HG03039 (cell line): ENCODE measurements around the gene TNFRSF14.
"Not testable (repeated sequence)": the region's sequence is repeated elsewhere in the genome, so short reads cannot be mapped to it uniquely, and the experiment has no call there.

ENCODE experiments used
- ATAC-seq: cut with Tn5 transposase; IDR thresholded peaks from one replicate; pipeline ENCODE4 v1.9.1; 2021; ENCODE audit warnings: mild to moderate bottlenecking, moderate library complexity; ENCODE audit not compliant: unreplicated experiment

TNFRSF14 gene

GRCh38 chr1:2538376-2538775 is 17.8 kb upstream of the TNFRSF14 start:
- ATAC-seq = no peak

- no peak for ATAC-seq
These were observed 17.3 kb upstream of the TNFRSF14 start for GRCh38 chr1:2538872-2539271.

DNA sequence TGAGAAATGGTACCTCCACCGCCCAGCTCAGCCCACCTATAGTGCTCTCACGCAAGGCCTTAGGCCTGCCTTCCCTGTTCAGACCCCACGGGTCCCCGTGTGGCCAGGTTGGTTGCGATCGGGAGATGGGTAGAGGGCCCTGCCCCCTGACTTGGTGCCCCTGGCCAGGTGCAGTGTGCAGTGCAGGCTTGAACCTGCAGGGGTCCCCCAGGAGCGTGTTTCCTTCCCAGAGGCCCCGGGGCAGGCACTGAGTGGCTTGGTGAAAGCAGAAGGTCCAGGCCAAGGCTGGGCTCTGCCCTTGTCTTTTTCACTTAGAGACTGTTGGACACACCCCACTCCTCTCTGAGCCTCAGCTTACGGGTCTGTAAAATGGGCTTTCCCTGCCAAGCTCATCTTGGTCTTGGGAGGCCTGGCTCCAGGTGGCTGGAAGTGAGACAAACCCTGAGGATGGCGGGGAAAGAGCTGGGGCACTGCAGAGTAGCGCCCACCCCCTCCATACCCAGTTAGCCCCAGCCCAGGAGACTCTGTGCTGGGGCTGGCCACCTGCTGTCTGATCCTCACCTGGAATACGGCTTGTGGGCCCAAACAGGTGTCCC is 16.8 kb upstream of the TNFRSF14 start:
- ATAC-seq = no peak

- no peak for ATAC-seq
These were observed 15.2 kb upstream of the TNFRSF14 start for GRCh38 chr1:2540816-2541492.

DNA sequence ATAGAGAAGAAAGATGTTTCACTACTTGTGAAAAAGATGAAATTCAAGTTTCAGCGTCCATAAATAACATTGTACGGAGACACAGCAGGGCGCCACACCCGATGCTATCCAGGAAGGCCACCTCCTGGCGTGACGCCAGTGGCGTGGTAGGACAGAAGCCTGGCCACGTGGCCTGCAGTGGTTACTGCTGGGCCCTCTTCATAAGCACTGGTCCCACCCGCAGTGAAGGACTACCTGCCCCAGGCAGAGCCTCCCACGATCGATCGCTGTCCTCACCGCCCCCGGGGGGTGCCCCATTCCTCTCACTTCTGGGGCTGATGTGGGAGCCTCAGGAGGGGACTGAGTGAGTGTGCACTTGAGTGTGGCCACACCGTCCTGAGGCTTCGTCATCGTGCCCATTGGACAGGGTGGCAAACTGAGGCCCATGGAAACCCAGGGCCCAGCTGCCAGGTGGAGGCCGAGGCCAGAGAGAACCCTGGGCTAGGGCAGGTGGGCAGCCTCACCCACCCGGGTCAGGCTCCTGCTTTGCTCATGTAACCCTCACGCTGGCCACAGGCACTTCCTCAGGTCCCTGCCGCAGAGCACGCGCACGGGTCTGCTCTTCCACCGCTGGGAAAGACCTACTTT is 14.4 kb upstream of the TNFRSF14 start:
- no peak for ATAC-seq

- ATAC-seq = no peak
These were observed 13.8 kb upstream of the TNFRSF14 start for GRCh38 chr1:2542246-2542915.

DNA sequence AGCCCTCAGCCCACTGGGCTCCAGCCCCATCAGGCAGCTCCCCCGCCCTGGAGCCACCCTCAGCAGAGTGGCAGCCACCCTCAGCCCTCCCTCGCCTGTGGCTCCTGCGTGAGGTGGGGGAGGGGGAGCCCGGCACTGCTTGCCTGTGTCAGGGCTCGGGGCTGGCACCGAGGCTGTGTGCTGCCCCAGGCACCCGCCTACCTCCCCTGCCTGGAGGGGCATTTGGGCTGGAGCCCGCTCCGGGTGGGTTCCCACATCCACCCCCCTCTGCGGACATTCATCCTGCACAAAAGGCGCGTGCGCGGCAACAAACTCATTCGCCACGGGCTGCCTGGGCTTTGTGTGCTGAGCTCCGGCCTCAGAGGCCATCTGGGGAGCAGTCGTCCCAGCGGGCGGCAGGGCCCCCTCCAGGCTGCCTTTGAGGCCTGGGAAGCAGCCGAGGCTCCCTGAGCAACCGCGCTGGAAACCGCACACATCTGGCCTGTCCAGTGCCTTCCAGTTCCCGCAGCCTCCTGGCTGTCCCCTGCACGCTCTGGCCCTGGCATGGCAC is 12.6 kb upstream of the TNFRSF14 start:
- no peak for ATAC-seq

DNA sequence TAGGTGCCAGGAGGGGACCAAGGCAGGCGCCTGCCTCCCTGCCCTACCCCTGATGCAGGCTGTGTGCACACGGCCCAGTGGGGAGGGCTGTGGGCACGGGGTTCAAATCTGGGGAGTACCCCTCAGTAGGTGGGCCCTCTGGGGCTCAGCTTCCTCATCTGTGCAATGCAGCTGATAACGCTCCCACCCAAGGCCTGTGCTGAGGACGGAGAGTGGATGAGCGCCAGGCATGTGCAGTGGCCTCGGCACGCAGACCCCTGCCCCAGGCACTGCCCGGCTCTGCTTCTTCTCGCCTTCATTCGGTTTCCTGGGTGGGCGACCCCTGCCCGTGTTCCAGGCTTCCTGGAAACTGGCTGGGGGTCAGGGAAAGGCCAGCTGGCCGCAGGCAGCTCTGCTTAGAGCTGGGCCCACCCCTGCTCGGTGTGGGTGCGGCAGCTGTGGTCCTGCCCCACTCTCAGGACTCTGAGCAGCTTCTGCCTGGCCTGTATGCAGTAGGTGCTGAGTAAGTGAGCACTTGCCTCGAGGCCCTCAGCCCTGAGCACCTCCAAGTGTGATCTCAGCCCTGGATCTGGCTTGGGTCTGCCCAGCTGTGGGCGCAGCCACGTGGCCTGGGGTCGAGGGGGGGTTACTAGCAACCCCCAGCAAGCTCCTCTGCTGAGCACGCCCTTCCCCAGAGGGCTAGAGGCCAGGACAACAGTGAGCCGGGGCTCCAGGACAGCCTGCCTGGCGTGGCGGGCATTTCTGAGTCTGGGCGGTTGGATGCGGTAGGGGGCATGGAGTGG is 11.9 kb upstream of the TNFRSF14 start:
- no peak for ATAC-seq

GRCh38 chr1:2544875-2545640 is 11.1 kb upstream of the TNFRSF14 start:
- no peak for ATAC-seq

GRCh38 chr1:2545754-2546514 is 10.2 kb upstream of the TNFRSF14 start:
- peak; percentile 28 for ATAC-seq

- peak; percentile 20 for ATAC-seq
These were observed 9.5 kb upstream of the TNFRSF14 start for GRCh38 chr1:2546515-2547209.

DNA sequence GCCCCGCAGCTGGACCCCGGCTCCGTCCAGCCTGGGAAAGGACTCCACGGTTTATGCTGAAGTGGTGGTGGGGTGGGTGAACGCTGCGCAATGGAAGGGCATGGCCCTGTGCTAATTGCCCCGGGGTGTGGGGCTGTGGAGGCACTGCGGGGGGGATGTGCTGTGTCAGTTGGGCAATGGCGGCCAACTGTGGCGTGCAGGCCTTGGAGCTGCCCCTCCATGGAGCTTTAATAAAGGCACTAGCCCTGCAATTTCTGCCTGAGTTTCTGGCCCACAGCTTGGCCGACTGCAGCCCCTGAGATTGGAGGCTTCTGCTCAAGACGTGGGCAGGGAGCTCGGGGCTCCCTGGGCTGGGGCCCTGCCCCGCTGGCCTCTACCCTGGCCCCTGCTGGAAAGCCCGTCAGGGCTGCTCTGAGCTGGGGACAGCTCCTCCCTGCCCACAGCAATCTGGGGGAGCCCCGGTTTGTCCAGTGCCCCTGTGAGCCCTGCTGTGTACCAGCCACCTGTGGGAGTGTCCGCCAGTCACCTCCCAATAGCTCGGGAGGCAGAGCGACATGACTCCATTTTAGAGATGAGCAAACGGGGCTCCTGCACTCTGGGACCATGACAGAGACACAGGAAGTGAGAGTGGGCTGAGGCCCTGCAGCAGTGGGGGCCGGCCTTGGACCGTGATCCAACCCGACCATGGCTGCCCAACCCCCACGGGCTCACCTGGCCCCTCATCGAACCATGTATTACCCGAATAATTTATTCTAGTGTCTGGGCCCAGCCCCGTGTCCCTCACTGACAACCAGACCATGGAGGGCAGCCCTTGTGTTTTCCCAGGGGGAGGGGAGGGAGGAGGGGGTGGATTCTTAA is 8.7 kb upstream of the TNFRSF14 start:
- no peak for ATAC-seq

- ATAC-seq = no peak
These were observed 8.0 kb upstream of the TNFRSF14 start for GRCh38 chr1:2548068-2548589.

DNA sequence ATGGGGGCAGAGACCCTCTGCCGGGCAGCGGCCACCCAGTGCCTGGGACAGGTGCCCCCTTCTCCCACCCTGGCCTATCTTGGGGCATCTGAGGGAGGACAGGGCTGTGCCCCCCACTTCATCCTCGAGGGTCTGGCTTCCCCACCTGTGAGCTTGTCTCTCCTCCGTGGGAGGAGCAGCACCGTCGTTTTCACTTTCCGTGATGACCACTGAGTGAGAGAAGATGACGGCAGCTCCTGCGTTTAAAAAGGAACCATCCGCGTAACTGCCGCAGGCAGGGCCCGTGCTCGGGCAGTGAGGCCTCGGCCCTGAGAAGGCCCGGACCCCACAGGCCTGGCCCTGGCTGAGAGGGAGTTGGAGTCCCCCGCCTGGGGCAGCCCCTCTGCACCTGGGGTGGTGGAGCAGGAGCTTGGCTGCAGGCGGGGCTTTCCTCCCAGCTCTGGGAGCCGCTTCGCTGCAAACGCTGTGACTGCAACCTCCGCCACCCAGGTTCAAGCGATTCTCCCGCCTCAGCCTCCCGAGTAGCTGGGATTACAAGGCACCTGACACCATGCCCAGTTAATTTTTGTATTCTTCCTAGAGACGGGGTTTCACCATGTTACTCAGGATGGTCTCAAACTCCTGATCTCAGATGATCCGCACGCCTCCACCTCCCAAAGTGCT is 6.7 kb upstream of the TNFRSF14 start:
- ATAC-seq = not testable (repeated sequence)

GRCh38 chr1:2550309-2550861 is 5.8 kb upstream of the TNFRSF14 start:
- not testable (repeated sequence) for ATAC-seq

GRCh38 chr1:2551544-2551943 is 4.6 kb upstream of the TNFRSF14 start:
- not testable (repeated sequence) for ATAC-seq

DNA sequence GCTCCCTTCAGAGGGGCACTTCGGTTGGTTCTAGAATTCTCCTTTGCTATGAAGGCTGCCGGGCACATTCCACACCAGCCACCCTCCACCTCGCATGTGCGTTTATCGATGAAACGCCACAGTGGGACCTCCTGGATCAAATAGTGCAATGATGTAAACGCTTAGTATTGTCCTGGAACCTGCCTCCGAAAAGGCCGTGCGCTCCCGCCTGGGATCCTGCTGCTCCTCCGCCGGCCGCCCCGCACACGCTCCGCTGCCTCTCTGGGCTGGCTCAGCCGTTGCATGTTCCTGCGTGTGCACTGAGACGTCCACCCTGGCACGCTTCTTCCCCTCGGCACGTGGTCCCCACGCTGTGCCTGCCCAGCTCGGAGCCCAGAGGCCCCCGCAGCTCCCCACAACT is 4.0 kb upstream of the TNFRSF14 start:
- no peak for ATAC-seq
